SK-N-SH (cell line): Measurements from ENCODE around the gene TXN. TPM values are rescaled to one million over a fixed set of nuclear protein-coding genes. Genes with fewer than 3 reads are reported as not detected.

Experiments used
- CTCF ChIA-PET: fragments of 300-600, 350-600 bp; formaldehyde crosslinking; extraction: SDS; loops from one replicate; lab custom pipeline; 2021; lab: Yijun Ruan, JAX
- POLR2A ChIA-PET: fragments of 350-600 bp; sonication (Branson Sonifier 250); formaldehyde crosslinking; extraction: SDS; loops from one replicate; lab custom pipeline; 2020; ENCODE audit warnings: antibody characterized with exemption, inconsistent platforms; lab: Yijun Ruan, JAX
- DNase-seq: peaks from one replicate; pipeline ENCODE4 v3.0.0; 2012
- H2AFZ ChIP-seq: fragments of 200-600 bp; sonication (generic); 2 replicates; pipeline ENCODE4 v1.8.1; 2016; ENCODE audit warnings: antibody characterized with exemption, mild to moderate bottlenecking, low read depth
- H3F3A ChIP-seq: fragments of 200-600 bp; sonication (generic); replicated peaks from 2 replicates; pipeline ENCODE3; 2016; ENCODE audit warnings: antibody characterized with exemption, mild to moderate bottlenecking; ENCODE audit not compliant: insufficient read depth
- H3K27ac ChIP-seq, 2 experiments: fragments of 200-500 bp in 1 of 2; fragments of 200-600 bp in 1 of 2; sonication (Bioruptor generic) in 1 of 2; sonication (generic), shearing (Covaris generic) in 1 of 2; 2 replicates each; pipeline versions ENCODE4 v1.5.1 to v1.6.1; 2014 to 2016; ENCODE audit warnings: low read depth in 2 of 2, inconsistent platforms in 1 of 2, low read length in 1 of 2, mild to moderate bottlenecking in 1 of 2, mixed read lengths in 1 of 2
- H3K27me3 ChIP-seq: fragments of 200-600 bp; sonication (generic), shearing (Covaris generic); 2 replicates; pipeline ENCODE4 v1.6.1; 2016; ENCODE audit warnings: mixed run types; ENCODE audit not compliant: insufficient read depth
- H3K36me3 ChIP-seq, 2 experiments: fragments of 200-500 bp in 1 of 2; fragments of 200-600 bp in 1 of 2; sonication (Bioruptor generic) in 1 of 2; sonication (generic) in 1 of 2; replicated peaks in 1 of 2; 2 replicates each; pipeline versions ENCODE3 to v1.5.1; 2014 to 2016; ENCODE audit warnings: low read length in 1 of 2, mild to moderate bottlenecking in 1 of 2; ENCODE audit not compliant: insufficient read depth in 2 of 2, control insufficient read depth in 1 of 2
- H3K4me1 ChIP-seq, 2 experiments: fragments of 200-500 bp in 1 of 2; fragments of 200-600 bp in 1 of 2; sonication (Bioruptor generic) in 1 of 2; sonication (generic), shearing (Covaris generic) in 1 of 2; 2 replicates each; pipeline versions ENCODE4 v1.5.1 to v1.6.1; 2014 to 2016; ENCODE audit warnings: low read depth in 1 of 2, low read length in 1 of 2, mixed run types in 1 of 2; ENCODE audit not compliant: insufficient read depth in 2 of 2, control insufficient read depth in 1 of 2
- H3K4me2 ChIP-seq: fragments of 200-600 bp; sonication (generic), shearing (Covaris generic); 2 replicates; pipeline ENCODE4 v1.6.1; 2017; ENCODE audit warnings: mixed run types
- H3K4me3 ChIP-seq, 2 experiments: fragments of 200-500 bp in 1 of 2; fragments of 200-600 bp in 1 of 2; sonication (Bioruptor generic) in 1 of 2; sonication (generic), shearing (Covaris generic) in 1 of 2; 2 replicates each; pipeline versions ENCODE4 v1.5.1 to v1.8.1; 2014 to 2016; ENCODE audit warnings: low read depth in 2 of 2, inconsistent platforms in 1 of 2, low read length in 1 of 2, mild to moderate bottlenecking in 1 of 2, mixed read lengths in 1 of 2, moderate library complexity in 1 of 2
- H3K79me2 ChIP-seq: fragments of 200-600 bp; sonication (generic); 2 replicates; pipeline ENCODE4 v1.8.1; 2017; ENCODE audit warnings: mild to moderate bottlenecking; ENCODE audit not compliant: insufficient read depth
- H3K9ac ChIP-seq: fragments of 200-600 bp; sonication (generic); 2 replicates; pipeline ENCODE4 v1.6.1; 2017; ENCODE audit warnings: mixed run types
- H3K9me2 ChIP-seq: fragments of 200-600 bp; sonication (generic); 2 replicates; pipeline ENCODE4 v1.6.1; 2017; ENCODE audit warnings: mixed run types
- H3K9me3 ChIP-seq: fragments of 200-600 bp; sonication (generic); 2 replicates; pipeline ENCODE4 v1.6.1; 2017; ENCODE audit warnings: mixed run types, mild to moderate bottlenecking, moderate library complexity
- H4K20me1 ChIP-seq: fragments of 200-600 bp; sonication (generic); 2 replicates; pipeline ENCODE4 v1.6.1; 2017; ENCODE audit warnings: mild to moderate bottlenecking, mixed run types; ENCODE audit not compliant: insufficient read depth
- CTCF ChIP-seq: fragments of 200-600 bp; sonication (generic); IDR thresholded peaks from 2 replicates; pipeline ENCODE4 v1.6.1; 2017; ENCODE audit warnings: antibody characterized with exemption, mild to moderate bottlenecking, moderate library complexity
- FOSL2 ChIP-seq: IDR thresholded peaks from 2 replicates; pipeline ENCODE4 v1.4.0; 2012; ENCODE audit warnings: low read depth, mild to moderate bottlenecking, moderate library complexity, borderline replicate concordance
- FOXM1 ChIP-seq: IDR thresholded peaks from 2 replicates; pipeline ENCODE4 v1.4.0; 2012; ENCODE audit warnings: low read depth, mild to moderate bottlenecking
- JUND ChIP-seq: IDR thresholded peaks from 2 replicates; pipeline ENCODE4 v1.4.0; 2012
- MAX ChIP-seq: IDR thresholded peaks from 2 replicates; pipeline ENCODE4 v1.4.0; 2012; ENCODE audit warnings: low read depth
- NFIC ChIP-seq: IDR thresholded peaks from 2 replicates; pipeline ENCODE4 v1.4.0; 2012; ENCODE audit warnings: borderline replicate concordance
- POLR2AphosphoS5 ChIP-seq: IDR thresholded peaks from 2 replicates; pipeline ENCODE4 v1.6.1; 2012; ENCODE audit warnings: low read depth, low read length
- RAD21 ChIP-seq: IDR thresholded peaks from 2 replicates; pipeline ENCODE4 v1.6.1; 2012; ENCODE audit warnings: mild to moderate bottlenecking, low read length
- SIN3A ChIP-seq: IDR thresholded peaks from 2 replicates; pipeline ENCODE4 v1.6.1; 2012; ENCODE audit warnings: low read depth, mild to moderate bottlenecking, low read length, moderate library complexity, borderline replicate concordance
- SMC3 ChIP-seq: IDR thresholded peaks from 2 replicates; pipeline ENCODE4 v1.6.1; 2012; ENCODE audit warnings: low read depth, low read length, improper control_type of control experiment
- USF2 ChIP-seq: fragments of 150-350 bp; IDR thresholded peaks from 2 replicates; pipeline ENCODE4 v1.6.1; 2017; ENCODE audit warnings: antibody characterized with exemption, low read length, low read depth, borderline replicate concordance
- WGBS: methylation state at CpG from one replicate; pipeline ENCODE4 v1.1.6; 2017; ENCODE audit warnings: low lambda C conversion rate; 5-methylcytosine and 5-hydroxymethylcytosine counted together
- polyA plus RNA-seq, 3 experiments: library from polyadenylated mRNA; depleted of rRNA; stranded (reverse); fragments of >200 nt; gene quantifications; 2 replicates each; pipeline ENCODE4 v1.2.3, GENCODE V29; 2012
- TF ChIP-seq, protein P1 (sequence below): IDR thresholded peaks from 2 replicates; pipeline ENCODE4; 2012
- TF ChIP-seq, protein P2 (sequence below): IDR thresholded peaks from 2 replicates; pipeline ENCODE4 v1.6.1; 2012; ENCODE audit warnings: mild to moderate bottlenecking, low read depth, low read length, moderate library complexity
- TF ChIP-seq, protein P3 (sequence below): IDR thresholded peaks from 2 replicates; pipeline ENCODE4 v1.4.0; 2012; ENCODE audit warnings: low read depth, borderline replicate concordance

Gene TXN
- polyA plus RNA-seq, 1 of the 3 experiments (the other 2 are of a cell fraction): 281 TPM

DNA sequence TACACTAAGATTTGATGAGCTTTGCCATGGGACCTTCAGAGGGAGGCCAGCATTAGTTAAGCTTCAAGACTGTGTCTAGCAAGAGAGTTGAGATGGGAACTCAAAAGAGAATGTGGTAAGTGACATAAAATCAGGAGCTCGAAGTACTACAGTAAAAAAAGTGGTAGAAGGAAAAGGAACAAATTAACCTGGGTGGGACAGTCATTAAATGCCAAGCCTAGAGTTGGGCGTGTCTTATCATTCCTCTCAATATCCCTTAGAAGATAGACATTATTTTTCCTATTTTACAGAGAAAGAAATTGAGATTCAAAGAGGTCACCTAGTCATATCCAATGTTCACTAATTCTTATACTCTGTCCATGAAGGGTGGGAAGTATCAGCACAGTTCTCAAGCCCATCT is 3.3 kb upstream of the TXN start:
- DNase-seq: no peak
- Histone ChIP-seq H3K9me3 (no peaks in the 10 kb centered on the region), H3K4me3 (no peak overlapping the region), H3K9ac (no peak overlapping the region), H3K27ac (no peak overlapping the region)
- ChIA-PET CTCF (no interaction called here), POLR2A (interaction anchor here (0.5 kb wide), 1 partner anchor 1254 kb away, joined by 4 read pairs; no protein-coding TSS in a partner anchor)
- WGBS: 77% methylated on average over 2 of the region's 2 CpGs
- no peak for TF ChIP-seq FOSL2
- TF ChIP-seq USF2: no peak
- TF ChIP-seq RAD21: no peak
- no peak for TF ChIP-seq JUND
- TF ChIP-seq FOXM1: no peak
- no peak for TF ChIP-seq SIN3A
- TF ChIP-seq NFIC: no peak
- no peak for TF ChIP-seq SMC3
- TF ChIP-seq, protein P1, sequence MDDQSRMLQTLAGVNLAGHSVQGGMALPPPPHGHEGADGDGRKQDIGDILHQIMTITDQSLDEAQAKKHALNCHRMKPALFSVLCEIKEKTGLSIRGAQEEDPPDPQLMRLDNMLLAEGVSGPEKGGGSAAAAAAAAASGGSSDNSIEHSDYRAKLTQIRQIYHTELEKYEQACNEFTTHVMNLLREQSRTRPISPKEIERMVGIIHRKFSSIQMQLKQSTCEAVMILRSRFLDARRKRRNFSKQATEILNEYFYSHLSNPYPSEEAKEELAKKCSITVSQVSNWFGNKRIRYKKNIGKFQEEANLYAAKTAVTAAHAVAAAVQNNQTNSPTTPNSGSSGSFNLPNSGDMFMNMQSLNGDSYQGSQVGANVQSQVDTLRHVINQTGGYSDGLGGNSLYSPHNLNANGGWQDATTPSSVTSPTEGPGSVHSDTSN: no peak
- no peak for TF ChIP-seq POLR2AphosphoS5
- no peak for TF ChIP-seq CTCF
- TF ChIP-seq, protein P2, sequence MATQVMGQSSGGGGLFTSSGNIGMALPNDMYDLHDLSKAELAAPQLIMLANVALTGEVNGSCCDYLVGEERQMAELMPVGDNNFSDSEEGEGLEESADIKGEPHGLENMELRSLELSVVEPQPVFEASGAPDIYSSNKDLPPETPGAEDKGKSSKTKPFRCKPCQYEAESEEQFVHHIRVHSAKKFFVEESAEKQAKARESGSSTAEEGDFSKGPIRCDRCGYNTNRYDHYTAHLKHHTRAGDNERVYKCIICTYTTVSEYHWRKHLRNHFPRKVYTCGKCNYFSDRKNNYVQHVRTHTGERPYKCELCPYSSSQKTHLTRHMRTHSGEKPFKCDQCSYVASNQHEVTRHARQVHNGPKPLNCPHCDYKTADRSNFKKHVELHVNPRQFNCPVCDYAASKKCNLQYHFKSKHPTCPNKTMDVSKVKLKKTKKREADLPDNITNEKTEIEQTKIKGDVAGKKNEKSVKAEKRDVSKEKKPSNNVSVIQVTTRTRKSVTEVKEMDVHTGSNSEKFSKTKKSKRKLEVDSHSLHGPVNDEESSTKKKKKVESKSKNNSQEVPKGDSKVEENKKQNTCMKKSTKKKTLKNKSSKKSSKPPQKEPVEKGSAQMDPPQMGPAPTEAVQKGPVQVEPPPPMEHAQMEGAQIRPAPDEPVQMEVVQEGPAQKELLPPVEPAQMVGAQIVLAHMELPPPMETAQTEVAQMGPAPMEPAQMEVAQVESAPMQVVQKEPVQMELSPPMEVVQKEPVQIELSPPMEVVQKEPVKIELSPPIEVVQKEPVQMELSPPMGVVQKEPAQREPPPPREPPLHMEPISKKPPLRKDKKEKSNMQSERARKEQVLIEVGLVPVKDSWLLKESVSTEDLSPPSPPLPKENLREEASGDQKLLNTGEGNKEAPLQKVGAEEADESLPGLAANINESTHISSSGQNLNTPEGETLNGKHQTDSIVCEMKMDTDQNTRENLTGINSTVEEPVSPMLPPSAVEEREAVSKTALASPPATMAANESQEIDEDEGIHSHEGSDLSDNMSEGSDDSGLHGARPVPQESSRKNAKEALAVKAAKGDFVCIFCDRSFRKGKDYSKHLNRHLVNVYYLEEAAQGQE: no peak
- TF ChIP-seq, protein P3, sequence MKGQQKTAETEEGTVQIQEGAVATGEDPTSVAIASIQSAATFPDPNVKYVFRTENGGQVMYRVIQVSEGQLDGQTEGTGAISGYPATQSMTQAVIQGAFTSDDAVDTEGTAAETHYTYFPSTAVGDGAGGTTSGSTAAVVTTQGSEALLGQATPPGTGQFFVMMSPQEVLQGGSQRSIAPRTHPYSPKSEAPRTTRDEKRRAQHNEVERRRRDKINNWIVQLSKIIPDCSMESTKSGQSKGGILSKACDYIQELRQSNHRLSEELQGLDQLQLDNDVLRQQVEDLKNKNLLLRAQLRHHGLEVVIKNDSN: no peak
- no peak for TF ChIP-seq MAX
- TF ChIP-seq, all 33 proteins: peak for 0
- Histone ChIP-seq H3K4me2 (no peak overlapping the region), H3K79me2 (peaks cover 17% of the 10 kb centered on the region), H3K9me2 (no peaks in the 10 kb centered on the region), H3F3A (no peaks in the 10 kb centered on the region), H2AFZ (no peak overlapping the region), H3K36me3 (no peaks in the 10 kb centered on the region), H3K4me1 (peaks cover 12 to 26% of the 10 kb centered on the region in 2 experiments; a peak in 3 of 4 replicates), H4K20me1 (peaks cover 7% of the 10 kb centered on the region), H3K27me3 (no peaks in the 10 kb centered on the region)
